Adipocyte (in vitro differentiated cells): ENCODE measurements around the gene PBRM1.

Experiments
- DNase-seq: peaks from one replicate; pipeline ENCODE4 v3.0.0-alpha.2; 2015; ENCODE audit warnings: low read depth
- H3K27me3 ChIP-seq: replicated peaks from 2 replicates; pipeline ENCODE4 v1.7.0; 2013; ENCODE audit warnings: mild to moderate bottlenecking, low read length, moderate library complexity; ENCODE audit not compliant: control insufficient read depth, insufficient read depth
- H3K36me3 ChIP-seq: 2 replicates; pipeline ENCODE4 v1.7.0; 2013; ENCODE audit warnings: low read length, mild to moderate bottlenecking, moderate library complexity; ENCODE audit not compliant: control insufficient read depth, insufficient read depth, severe bottlenecking
- H3K4me1 ChIP-seq: 2 replicates; pipeline ENCODE4 v1.7.0; 2013; ENCODE audit warnings: mild to moderate bottlenecking, low read length, moderate library complexity; ENCODE audit not compliant: control insufficient read depth, insufficient read depth
- H3K4me3 ChIP-seq: 2 replicates; pipeline ENCODE4 v1.7.0; 2013; ENCODE audit warnings: mild to moderate bottlenecking, low read length, moderate library complexity
- H3K9ac ChIP-seq: 2 replicates; pipeline ENCODE4 v1.7.0; 2013; ENCODE audit warnings: mild to moderate bottlenecking, low read length, moderate library complexity
- H3K9me3 ChIP-seq: 2 replicates; pipeline ENCODE4 v1.7.0; 2013; ENCODE audit warnings: mild to moderate bottlenecking, low read length, moderate library complexity; ENCODE audit not compliant: control insufficient read depth

PBRM1 gene

GRCh38 chr3:52541050-52541449 is 144.7 kb downstream of the PBRM1 start:
- Histone ChIP-seq H3K9ac (no peak overlapping the region), H3K9me3 (no peaks in the 10 kb centered on the region), H3K36me3 (peaks cover 23% of the 10 kb centered on the region), H3K4me3 (no peak overlapping the region), H3K27me3 (no peaks in the 10 kb centered on the region), H3K4me1 (peaks cover 32% of the 10 kb centered on the region)
- no peak for DNase-seq

GRCh38 chr3:52539010-52539653 is 146.6 kb downstream of the PBRM1 start:
- no peak for DNase-seq
- Histone ChIP-seq H3K9ac (no peak overlapping the region), H3K27me3 (no peaks in the 10 kb centered on the region), H3K36me3 (peaks cover 14% of the 10 kb centered on the region), H3K4me1 (peaks cover 44% of the 10 kb centered on the region), H3K4me3 (peak overlapping the region; percentile 93), H3K9me3 (no peaks in the 10 kb centered on the region)

GRCh38 chr3:52537726-52538421 is 147.8 kb downstream of the PBRM1 start:
- Histone ChIP-seq H3K9ac (peak overlapping the region; percentile 97), H3K27me3 (no peaks in the 10 kb centered on the region), H3K4me3 (peak overlapping the region; percentile 93), H3K4me1 (peaks cover 45% of the 10 kb centered on the region), H3K36me3 (peaks cover 14% of the 10 kb centered on the region), H3K9me3 (no peaks in the 10 kb centered on the region)
- no peak for DNase-seq

GRCh38 chr3:52537165-52537620 is 148.5 kb downstream of the PBRM1 start:
- Histone ChIP-seq H3K27me3 (no peaks in the 10 kb centered on the region), H3K9ac (peak overlapping the region; percentile 97), H3K4me3 (peak overlapping the region; percentile 93), H3K4me1 (peaks cover 51% of the 10 kb centered on the region), H3K9me3 (no peaks in the 10 kb centered on the region), H3K36me3 (peaks cover 14% of the 10 kb centered on the region)
- no peak for DNase-seq

- DNase-seq: peak; percentile 99
- peak within 1 kb of the TSS; percentile 97 for H3K9ac ChIP-seq
Observed at GRCh38 chr3:52536369-52537164, 149.1 kb downstream of the PBRM1 start, which contains the start of gene UQCC5. UQCC5 (plus strand) TSS chr3:52536605; CDS start chr3:52536756, 151 bp downstream.

GRCh38 chr3:52536112-52536368 is 149.7 kb downstream of the PBRM1 start:
- Histone ChIP-seq H3K4me1 (peaks cover 59% of the 10 kb centered on the region), H3K36me3 (peaks cover 7% of the 10 kb centered on the region), H3K27me3 (no peaks in the 10 kb centered on the region), H3K9me3 (no peaks in the 10 kb centered on the region), H3K4me3 (peak overlapping the region; percentile 73), H3K9ac (peak overlapping the region; percentile 54)
- no peak for DNase-seq

More at GRCh38 chr3:52536369-52537164, 149.1 kb downstream of the PBRM1 start, which contains the start of gene UQCC5:
- Histone ChIP-seq H3K9me3 (no peaks in the 10 kb centered on the region), H3K27me3 (no peaks in the 10 kb centered on the region), H3K4me1 (peaks cover 57% of the 10 kb centered on the region), H3K4me3 (peak within 1 kb of the TSS; percentile 93), H3K36me3 (peaks cover 12% of the 10 kb centered on the region)

- Histone ChIP-seq H3K4me1 (peaks cover 63% of the 10 kb centered on the region), H3K9ac (peak overlapping the region; percentile 85), H3K4me3 (peak overlapping the region; percentile 73), H3K27me3 (no peaks in the 10 kb centered on the region), H3K36me3 (peaks cover 2% of the 10 kb centered on the region), H3K9me3 (no peaks in the 10 kb centered on the region)
- DNase-seq: no peak
Observed at GRCh38 chr3:52535411-52536111, 150.2 kb downstream of the PBRM1 start.

GRCh38 chr3:52534281-52535183 is 151.2 kb downstream of the PBRM1 start:
- peak; percentile 34 for DNase-seq

GRCh38 chr3:52533623-52534280 is 152.0 kb downstream of the PBRM1 start, which contains the start of gene NT5DC2:
NT5DC2 (minus strand) TSS chr3:52533857; CDS start chr3:52533737, 120 bp downstream.
- H3K36me3 ChIP-seq: peaks cover 4% of the 10 kb centered on the region
- peak; percentile 92 for DNase-seq
- no peaks in the 10 kb centered on the region for H3K9me3 ChIP-seq
- H3K9ac ChIP-seq: peak within 1 kb of the TSS; percentile 85
- H3K4me3 ChIP-seq: peak within 1 kb of the TSS; percentile 80
- no peaks in the 10 kb centered on the region for H3K27me3 ChIP-seq
- peaks cover 63% of the 10 kb centered on the region for H3K4me1 ChIP-seq

More at GRCh38 chr3:52534281-52535183, 151.2 kb downstream of the PBRM1 start:
- Histone ChIP-seq H3K36me3 (no peaks in the 10 kb centered on the region), H3K4me1 (peaks cover 66% of the 10 kb centered on the region), H3K9me3 (no peaks in the 10 kb centered on the region), H3K27me3 (no peaks in the 10 kb centered on the region), H3K4me3 (peak overlapping the region; percentile 80), H3K9ac (peak overlapping the region; percentile 85)
